Measurements from ENCODE around the gene NR1I3.

- TF ChIP-seq POLR2AphosphoS5 (IDR thresholded peaks at IDR 0.05; ENCODE audit: borderline replicate concordance, low read depth, low read length) = no peak
- TF ChIP-seq EZH2 (IDR thresholded peaks at IDR 0.05) = no peak
Measured at GRCh38 chr1:161242313-161242712, 4.3 kb upstream of the NR1I3 start.
